NCI-H1105 treated with DMSO at 0.1 percent for 48 hours (cell line): Measurements from ENCODE around the gene ZNF700.
"Not testable (repeated sequence)": the region's sequence is repeated elsewhere in the genome, so short reads cannot be mapped to it uniquely, and the experiment has no call there.

ENCODE experiments used
- DNase-seq: peaks from one replicate; lab custom pipeline; 2025; lab: John Stamatoyannopoulos, UW

The ZNF700 gene

GRCh38 chr19:11989112-11989456 lies 64.2 kb downstream of the ZNF700 start:
- DNase-seq: no peak

- not testable (repeated sequence) for DNase-seq
Observed at GRCh38 chr19:11991921-11992320, 67.0 kb downstream of the ZNF700 start.

GRCh38 chr19:11995174-11995573 lies 70.3 kb downstream of the ZNF700 start:
- DNase-seq: no peak
